GM08714 (cell line): Measurements from ENCODE around the gene LENG9.

Experiments used
- H3K4me3 ChIP-seq: fragments of 200-500 bp; sonication (Bioruptor generic); 2 replicates; pipeline ENCODE4 v1.5.1; 2014; ENCODE audit warnings: mild to moderate bottlenecking, low read length, inconsistent platforms
- ZNF274 ChIP-seq: IDR thresholded peaks from 2 replicates; pipeline ENCODE4 v1.6.1; 2012; ENCODE audit warnings: mild to moderate bottlenecking, low read depth, low read length

The LENG9 gene

GRCh38 chr19:54418930-54419800, 44.4 kb downstream of the LENG9 start:
- TF ChIP-seq ZNF274, result no peak
- H3K4me3 ChIP-seq, result no peak overlapping the region

GRCh38 chr19:54418030-54418929, 45.3 kb downstream of the LENG9 start:
- no peak for TF ChIP-seq ZNF274
- H3K4me3 ChIP-seq, result no peak overlapping the region; the same call in 1 of the 2 replicates

GRCh38 chr19:54416695-54417491, 46.7 kb downstream of the LENG9 start:
- no peak overlapping the region for H3K4me3 ChIP-seq
- no peak for TF ChIP-seq ZNF274

- H3K4me3 ChIP-seq, result no peak overlapping the region
- no peak for TF ChIP-seq ZNF274
Measured at GRCh38 chr19:54415901-54416673, 47.5 kb downstream of the LENG9 start.

GRCh38 chr19:54415208-54415900, 48.2 kb downstream of the LENG9 start, which contains the start of gene TTYH1:
Gene TTYH1, plus strand, starts transcription at chr19:54415464. Its CDS starts 89 bp downstream, at chr19:54415553.
- no peak within 1 kb of the TSS for H3K4me3 ChIP-seq
- TF ChIP-seq ZNF274, result no peak

- no peak overlapping the region for H3K4me3 ChIP-seq
- no peak for TF ChIP-seq ZNF274
Measured at GRCh38 chr19:54414156-54414555, 49.4 kb downstream of the LENG9 start.

GRCh38 chr19:54412877-54413276, 50.7 kb downstream of the LENG9 start:
- no peak overlapping the region for H3K4me3 ChIP-seq
- no peak for TF ChIP-seq ZNF274
